ENCODE data around the gene STX1B. TPM values are rescaled to one million over a fixed set of nuclear protein-coding genes. Genes with fewer than 3 reads are reported as not detected.
A peak's percentile ranks its signal among the peaks of the same experiment; 100 is the strongest.

The STX1B gene
- 2.1 TPM for total RNA-seq

GRCh38 chr16:31010585-31011325 is at the start of gene STX1B:
STX1B (minus strand) TSS chr16:31010638; CDS start chr16:31010396, 242 bp downstream.
- intact Hi-C loops (cut with DNase I) = no loop called here
- ATAC-seq = no peak
- DNase-seq (ENCODE audit: low spot score) = no peak

DNA sequence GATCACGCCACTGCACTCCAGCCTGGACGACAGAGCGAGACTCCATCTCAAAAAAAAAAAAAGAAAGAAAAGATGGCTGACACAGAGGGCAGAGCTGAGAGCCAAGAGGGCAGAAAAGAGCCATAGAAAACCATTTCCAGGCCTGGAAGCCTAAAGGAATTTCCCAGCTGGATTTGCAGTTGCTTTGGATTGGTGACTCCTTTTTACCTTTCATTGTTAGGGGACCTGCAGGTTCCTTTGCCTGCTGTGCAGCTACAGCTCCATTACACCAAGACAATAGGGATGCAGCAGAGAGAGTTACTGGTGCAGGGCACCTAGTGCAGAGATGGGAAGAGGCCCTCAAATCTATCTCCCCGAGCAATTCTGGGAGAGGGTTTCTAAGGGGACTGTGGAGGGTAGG is 45.2 kb upstream of the STX1B start:
- no peak for DNase-seq (ENCODE audit: low spot score)
- ATAC-seq = no peak
- intact Hi-C loops (cut with DNase I) = no loop called here

- DNase-seq (ENCODE audit: low spot score) = no peak
- peak; percentile 30 for ATAC-seq
- intact Hi-C loops (cut with DNase I) = no loop called here
Measured at GRCh38 chr16:31052114-31052513, 41.7 kb upstream of the STX1B start.

GRCh38 chr16:31050280-31051030 is 40.0 kb upstream of the STX1B start:
- ATAC-seq = no peak

DNA sequence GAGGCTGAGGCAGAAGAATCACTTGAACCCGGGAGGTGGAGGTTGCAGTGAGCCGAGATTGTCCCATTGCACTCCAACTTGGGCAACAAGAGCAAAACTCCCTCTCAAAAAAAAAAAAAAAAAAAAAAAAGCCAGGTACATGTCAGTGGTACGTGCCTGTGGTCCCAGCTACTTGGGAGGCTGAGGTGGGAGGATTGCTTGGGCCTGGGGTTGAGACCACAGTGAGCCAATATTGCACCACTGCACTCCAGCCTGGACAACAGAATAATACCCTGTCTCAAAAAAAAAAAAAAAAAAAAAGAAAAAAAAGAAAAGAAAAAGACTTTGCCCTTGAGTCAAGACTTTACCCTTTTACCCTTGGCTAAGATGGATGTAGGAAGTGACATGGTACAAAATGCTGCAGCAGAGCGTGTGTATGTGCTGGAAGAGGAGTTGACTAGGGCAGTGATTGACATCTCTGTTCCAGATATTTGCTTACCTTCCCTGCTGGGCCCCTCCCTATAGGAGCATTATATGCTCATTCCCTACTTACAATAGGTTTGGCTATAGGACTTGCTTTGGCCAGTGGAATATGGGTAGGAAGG is 33.6 kb upstream of the STX1B start:
- DNase-seq (ENCODE audit: low spot score) (no peak), ATAC-seq (no peak)
- intact Hi-C loops (cut with DNase I) = no loop called here

More at GRCh38 chr16:31050280-31051030, 40.0 kb upstream of the STX1B start:
- DNase-seq (ENCODE audit: low spot score) = no peak
- intact Hi-C loops (cut with DNase I) = no loop called here

DNA sequence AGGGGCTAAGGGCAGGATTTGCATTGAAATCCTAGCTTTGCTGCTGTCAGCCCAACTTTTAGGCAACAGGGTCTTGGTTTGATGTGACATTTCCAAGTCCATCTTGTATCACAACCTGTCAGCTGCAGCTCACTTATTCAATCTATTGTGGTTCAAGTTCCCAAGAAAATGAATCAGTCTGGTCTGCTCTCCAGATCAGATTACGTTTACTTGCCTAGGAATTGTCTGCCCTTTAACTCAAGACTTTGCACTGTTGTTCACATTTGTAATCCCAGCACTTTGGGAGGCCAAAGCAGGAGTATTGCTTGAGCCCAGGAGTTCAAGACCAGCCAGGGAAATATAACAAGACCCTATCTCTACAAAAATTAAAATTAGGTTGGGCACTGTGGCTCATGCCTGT is 32.9 kb upstream of the STX1B start:
- DNase-seq (ENCODE audit: low spot score) (no peak), ATAC-seq (no peak)
- intact Hi-C loops (cut with DNase I) = no loop called here

GRCh38 chr16:31042866-31043265 is 32.4 kb upstream of the STX1B start:
- intact Hi-C loops (cut with DNase I) = no loop called here
- DNase-seq (ENCODE audit: low spot score) = no peak
- ATAC-seq = no peak

DNA sequence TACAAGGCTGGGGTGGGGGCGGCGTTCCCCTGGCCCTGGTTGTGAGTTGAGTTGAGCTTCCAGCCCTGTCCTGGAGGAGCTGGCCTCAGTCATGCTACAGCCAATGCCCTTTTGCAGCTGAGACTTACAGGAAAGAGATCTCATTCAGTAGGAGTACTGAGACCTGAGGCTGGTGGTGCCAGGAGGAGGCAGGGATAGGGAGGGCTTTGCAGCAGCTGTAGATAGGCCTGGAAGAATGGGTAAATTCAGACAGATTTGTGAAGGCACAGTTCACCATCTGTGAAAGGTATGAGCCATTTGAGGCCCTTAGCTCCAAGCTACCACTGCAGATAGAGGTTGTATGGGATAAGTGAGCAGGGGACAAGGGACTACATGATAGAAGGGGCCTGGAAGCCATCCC is 28.6 kb upstream of the STX1B start:
- no peak for ATAC-seq
- no peak for DNase-seq (ENCODE audit: low spot score)
- intact Hi-C loops (cut with DNase I) = no loop called here

GRCh38 chr16:31036691-31037090 is 26.3 kb upstream of the STX1B start:
- ATAC-seq (no peak), DNase-seq (ENCODE audit: low spot score) (no peak)
- intact Hi-C loops (cut with DNase I) = no loop called here

DNA sequence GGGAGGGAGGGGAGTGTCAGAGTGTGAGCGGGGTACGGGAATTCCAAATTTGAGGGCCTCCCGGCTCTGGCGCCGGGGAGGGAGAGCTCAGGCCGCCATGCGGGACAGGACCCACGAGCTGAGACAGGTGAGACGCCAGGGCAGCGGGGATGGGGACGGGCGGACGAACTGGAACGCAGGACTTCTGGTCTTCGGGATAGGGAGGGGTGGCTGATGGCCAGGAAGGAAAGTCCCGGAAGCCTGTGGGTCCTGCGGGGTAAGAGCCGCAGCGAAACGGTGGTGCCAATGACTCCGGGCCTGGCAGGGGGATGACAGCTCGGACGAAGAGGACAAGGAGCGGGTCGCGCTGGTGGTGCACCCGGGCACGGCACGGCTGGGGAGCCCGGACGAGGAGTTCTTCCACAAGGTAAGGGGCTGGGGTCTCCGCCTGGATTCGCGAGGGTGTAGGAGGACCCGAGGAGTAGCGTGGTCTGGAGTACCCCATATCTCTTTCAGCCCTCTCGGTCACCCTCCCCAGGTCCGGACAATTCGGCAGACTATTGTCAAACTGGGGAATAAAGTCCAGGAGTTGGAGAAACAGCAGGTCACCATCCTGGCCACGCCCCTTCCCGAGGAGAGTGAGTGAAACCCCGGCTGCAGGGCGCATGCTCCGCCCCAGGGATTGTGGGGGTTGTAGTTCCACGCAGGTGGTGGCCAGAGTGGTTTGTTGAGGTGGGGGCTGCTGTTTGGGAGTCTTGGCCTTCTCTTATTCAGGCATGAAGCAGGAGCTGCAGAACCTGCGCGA is 23.5 kb upstream of the STX1B start:
- DNase-seq (ENCODE audit: low spot score) (peak; percentile 96), ATAC-seq (peak; percentile 91)
- intact Hi-C loops (cut with DNase I) = no loop called here

DNA sequence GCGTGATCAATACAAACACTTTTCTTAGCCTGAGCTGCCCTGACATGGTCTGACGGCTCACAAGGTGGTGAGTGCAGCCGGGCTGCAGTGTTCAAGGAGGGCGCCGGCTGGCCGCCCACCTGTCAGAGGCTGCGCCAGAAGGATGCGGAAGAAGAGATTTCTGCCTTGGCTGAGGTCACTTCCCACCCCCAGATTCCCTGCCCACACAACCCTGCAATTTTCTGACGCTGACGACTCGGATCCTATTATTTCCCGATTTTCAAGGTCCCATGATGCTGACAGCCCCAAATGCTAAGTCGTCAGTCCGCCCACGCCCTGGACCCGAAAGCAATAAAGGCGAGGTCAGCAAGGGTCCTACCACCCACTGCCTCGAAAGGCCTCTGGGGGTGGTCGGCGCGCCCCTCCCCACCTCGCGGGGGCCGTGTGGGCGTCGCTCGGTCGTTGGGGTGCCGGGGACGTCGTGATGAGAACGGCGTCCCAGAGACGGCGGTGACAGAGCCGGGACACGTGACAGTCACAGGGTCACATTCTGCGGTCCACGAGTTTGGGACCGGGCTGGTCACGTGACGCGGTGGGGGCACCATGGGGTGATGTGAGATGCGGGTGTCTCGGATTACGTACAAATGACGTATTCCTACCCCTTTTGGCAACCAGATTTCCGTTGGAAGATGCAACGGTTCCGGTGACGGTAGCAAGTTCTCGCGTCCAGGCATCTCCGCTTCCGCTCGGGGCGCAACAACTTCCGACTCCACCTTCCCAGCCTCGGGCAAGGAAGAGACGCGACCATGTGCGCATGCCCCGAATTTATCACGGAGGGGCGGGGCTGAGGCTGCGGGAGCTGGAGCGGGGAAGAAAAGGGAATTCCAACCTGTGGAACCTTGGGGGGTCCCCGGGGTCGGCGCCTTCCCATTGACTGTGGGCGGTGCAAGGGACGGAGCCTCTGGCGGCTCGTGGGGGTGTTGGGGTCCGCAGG is 22.6 kb upstream of the STX1B start, which contains the start of gene STX4:
TSS of gene STX4 (plus strand) at position 823 of the 973 bp plus-strand sequence. CDS start 248 bp downstream, outside the sequence.
- intact Hi-C loops (cut with DNase I) = no loop called here
- ATAC-seq (peak; percentile 96), DNase-seq (ENCODE audit: low spot score) (peak; percentile 99)

DNA sequence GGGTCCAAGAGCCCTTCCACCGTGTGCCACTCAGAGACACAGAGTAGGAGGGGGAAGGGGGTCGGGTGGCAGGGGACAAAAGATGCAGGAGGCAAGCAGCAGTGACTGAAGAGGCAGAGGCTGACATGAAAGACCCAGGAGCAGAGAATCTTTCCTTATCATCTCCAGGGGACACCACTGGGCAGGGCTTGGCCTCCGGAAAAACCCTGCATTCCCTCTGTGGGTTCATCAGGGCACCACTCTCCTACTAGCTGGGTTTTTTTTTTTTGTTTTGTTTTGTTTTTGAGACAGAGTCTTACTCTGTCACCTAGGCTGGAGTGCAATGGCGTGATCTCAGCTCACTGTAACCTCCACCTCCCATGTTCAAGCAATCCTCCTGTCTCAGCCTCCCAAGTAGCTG is 20.8 kb upstream of the STX1B start:
- ATAC-seq (no peak), DNase-seq (ENCODE audit: low spot score) (no peak)
- intact Hi-C loops (cut with DNase I) = no loop called here

- no peak for ATAC-seq
- no peak for DNase-seq (ENCODE audit: low spot score)
- intact Hi-C loops (cut with DNase I) = no loop called here
Measured at GRCh38 chr16:31029272-31029671, 18.8 kb upstream of the STX1B start.

DNA sequence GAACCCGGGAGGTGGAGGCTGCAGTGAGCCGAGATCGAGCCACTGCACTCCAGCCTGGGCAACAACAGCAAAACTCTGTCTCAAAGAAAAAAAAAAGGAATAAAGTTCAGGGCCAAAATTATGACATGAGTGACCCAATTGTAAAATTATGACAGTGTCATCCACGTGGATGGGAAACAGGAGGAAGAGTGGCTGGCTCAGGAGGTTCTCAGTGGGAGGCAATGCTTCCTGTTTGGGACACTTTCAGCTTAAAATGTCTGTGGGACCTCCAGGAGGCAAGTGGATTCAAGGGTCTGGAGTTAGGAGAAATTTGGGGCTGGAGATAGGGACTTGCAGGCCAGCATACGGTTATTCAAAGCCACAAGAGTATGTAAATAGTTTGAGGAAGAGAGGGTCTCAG is 14.9 kb upstream of the STX1B start:
- no peak for DNase-seq (ENCODE audit: low spot score)
- no peak for ATAC-seq
- intact Hi-C loops (cut with DNase I) = no loop called here

DNA sequence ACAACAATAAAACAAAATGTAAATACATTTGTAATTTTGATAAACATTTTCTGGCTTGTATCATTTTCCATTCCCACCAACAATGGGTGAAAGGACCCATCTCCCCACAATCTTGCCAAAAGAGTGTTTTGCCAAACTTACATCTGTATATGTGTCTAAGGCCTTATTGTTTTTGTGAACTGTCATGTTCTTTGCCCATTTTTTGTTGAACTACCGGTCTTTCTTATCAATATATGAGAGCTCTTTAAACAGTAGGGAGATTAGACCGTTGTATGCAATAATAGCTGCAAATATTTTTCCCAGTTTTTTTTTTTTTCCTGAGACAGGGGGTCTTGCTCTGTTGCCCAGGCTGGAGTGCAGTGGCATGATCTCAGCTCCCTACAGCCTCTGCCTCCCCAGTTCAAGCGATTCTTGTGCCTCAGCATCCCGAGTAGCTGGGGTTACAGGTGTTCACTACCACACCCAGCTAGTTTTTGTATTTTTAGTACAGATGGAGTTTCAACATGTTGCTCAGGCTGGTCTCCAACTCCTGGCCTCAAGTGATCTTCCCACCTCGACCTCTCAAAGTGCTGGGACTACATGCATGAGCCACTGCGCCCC is 13.3 kb upstream of the STX1B start:
- ATAC-seq (no peak), DNase-seq (ENCODE audit: low spot score) (no peak)
- intact Hi-C loops (cut with DNase I) = no loop called here

DNA sequence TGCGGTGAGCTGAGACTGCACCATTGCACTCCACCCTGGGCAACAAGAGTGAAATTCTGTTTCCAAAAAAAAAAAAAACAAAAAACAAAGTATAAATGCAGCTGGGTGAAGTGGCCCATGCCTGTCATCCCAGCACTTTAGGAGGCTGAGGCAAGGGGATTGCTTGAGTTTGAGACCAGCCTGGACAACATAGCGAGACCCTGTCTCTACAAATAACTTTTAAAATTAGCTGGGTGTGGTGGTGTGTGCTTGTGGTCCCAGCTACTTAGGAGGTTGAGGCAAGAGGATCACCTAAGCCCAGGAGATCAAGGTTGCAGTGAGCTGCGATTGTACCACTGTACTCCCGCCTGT is 12.8 kb upstream of the STX1B start:
- ATAC-seq = no peak
- DNase-seq (ENCODE audit: low spot score) = no peak
- intact Hi-C loops (cut with DNase I) = no loop called here

- intact Hi-C loops (cut with DNase I) = no loop called here
- ATAC-seq (no peak), DNase-seq (ENCODE audit: low spot score) (no peak)
Measured at GRCh38 chr16:31022544-31023251, 12.3 kb upstream of the STX1B start.

Measured in sciatic nerve (tissue), 2 donors.